Dermis microvascular lymphatic vessel endothelial cell (primary cell): ENCODE measurements around the gene SCTR. TPM values are rescaled to one million over a fixed set of nuclear protein-coding genes. Genes with fewer than 3 reads are reported as not detected.
A peak's percentile ranks its signal among the peaks of the same experiment; 100 is the strongest.

Experiments
- DNase-seq, 2 donors: peaks; one replicate each; pipeline versions ENCODE4 v3.0.0 to v3.0.0-alpha.2; 2010; ENCODE audit warnings: low read depth in 2 of 2
- total RNA-seq: library from RNA; depleted of rRNA; stranded (reverse); fragments of >200 nt; gene quantifications from 2 replicates; pipeline ENCODE4 v1.2.1, GENCODE V29; 2014

SCTR gene
- total RNA-seq, 1 donor from 2014 or later: not detected

DNA sequence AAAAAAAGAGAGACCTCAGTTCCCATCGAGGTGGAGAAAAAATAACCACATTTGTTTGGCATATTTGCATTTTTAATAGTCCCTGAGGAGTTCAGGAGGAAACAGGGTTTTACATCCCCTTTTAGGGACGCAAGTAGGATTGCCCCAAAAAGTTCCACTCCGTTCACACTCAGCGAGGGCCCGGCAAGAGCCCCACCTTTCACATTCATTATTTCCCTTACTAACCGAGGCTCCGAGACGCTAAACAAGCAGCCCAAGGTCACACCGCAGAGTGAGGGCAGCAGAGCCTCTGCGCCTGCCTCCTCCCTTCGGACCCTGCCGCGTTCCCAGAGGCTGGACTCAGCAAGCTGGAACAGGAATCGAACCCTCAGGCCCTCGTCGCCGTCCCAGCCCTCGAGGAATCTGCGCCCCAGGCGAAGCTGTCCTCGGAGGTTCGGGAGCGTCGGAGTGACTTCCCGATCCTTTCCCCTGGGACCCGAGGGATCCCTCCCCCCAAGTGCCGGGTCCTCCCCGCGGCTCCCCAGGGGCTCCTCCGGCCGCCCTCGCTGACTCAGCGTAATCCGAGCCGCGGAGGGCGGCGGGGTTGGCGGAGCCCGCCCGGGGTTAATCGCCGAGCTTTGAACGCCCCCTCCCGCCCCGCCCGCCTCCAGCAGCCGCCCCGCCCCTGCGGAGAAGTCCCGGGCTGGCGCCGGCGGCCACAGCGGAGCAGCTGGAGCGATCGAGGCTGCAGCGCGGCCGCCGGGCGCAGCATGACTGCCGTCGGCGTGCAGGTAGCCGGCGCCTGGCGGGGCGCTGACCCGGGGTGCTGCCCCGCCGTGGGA lies 92.9 kb downstream of the SCTR start, which contains the start of gene TMEM37:
Gene TMEM37, plus strand, starts transcription at position 700 of the 821 bp plus-strand sequence. Its CDS starts 50 bp downstream, at position 750.
- peak in 1 of 2 donors; percentile 65 for DNase-seq

DNA sequence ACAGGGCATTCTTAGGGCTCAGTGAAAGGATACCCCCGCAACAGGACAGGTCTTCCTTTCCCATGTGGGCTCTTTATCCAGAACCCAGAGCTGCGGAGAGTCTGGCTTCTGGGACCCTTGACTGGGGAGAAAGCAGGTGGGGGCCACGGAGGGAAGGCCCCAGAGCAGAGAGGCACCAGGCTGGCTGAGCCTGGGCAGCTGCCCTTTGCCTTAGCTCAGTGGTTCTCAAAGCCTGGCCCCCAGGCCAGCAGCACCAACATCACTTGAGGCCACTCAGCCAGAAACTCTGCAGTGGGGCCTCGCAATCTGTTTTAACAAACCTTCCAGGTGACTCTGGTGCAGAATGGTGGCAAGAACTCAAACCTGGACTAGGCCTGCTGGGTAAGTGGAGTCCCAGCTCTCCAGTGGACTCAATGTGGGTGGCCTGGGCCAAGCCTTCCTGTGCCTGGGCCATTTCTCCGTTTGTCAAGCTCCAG lies 94.2 kb downstream of the SCTR start:
- no peak for DNase-seq

DNA sequence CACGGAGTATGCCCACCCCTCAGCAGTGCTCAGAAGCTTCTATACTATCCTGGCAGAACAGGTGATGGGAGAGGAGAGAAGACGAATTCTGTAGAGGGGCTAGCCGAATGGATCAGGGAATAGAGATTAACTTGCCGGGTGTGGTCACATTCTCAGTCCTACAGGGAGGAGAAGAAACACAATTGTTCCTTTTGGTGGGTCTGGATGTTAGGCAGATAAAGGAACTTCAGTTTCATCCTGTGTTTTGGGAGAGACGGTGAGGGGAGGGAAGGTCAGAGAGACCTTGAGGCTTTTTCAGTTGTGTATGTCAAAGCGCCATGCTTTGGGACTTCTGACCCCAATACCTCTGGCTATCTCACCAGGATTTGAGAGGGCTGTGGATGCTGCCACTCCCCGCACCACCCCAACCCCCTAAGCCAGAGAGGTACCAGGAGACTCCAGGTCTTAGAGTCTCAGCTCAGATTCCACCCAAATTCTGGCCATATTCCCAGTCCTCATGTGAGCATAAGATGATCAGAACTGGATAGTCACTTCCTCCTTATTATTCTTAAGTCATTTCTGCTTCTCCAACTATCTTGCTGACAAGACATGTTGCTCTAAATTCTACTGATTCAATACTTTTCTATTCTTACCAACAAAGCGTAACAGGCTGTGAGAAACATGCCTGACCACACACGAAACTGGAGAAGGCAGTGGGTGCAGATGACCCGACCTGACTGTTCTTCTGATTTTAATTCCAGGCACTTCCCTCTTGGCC lies 94.9 kb downstream of the SCTR start:
- peak in 1 of 2 donors; percentile 10 for DNase-seq

DNA sequence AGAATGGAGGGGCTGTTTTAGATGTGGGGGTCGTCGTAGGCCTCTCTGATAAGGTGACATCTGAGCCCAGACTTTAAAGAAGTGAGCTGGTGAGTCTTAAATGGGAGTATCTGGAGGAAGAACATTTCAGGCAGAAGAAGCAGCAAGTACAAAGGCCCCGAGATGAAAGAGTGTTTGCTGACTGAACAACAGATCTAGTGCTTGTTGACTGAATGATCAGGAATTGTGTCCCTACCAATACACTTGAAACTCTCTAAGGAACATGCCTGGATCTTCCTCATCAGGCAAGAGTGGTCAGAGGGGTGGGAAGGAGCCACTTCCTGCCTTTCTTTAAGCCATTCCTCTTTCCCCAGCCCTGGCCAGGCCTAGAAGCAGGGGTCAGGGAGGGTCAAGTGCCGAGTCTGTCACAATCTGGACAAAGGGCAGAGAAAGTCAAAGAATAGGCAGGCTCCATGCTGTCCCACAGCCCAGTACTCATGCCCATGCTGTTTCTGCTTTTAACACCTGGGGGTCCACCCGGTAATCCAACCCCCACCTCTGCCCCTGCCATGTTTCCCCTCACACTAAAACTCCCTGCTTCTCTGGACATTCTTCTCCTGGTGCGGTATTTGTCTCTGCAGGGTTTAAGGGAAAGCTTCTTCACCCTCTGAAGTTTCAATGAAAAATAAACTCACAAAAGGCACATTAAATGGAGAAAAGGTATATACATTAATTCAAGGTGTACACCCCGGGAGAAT lies 95.6 kb downstream of the SCTR start:
- no peak for DNase-seq

DNA sequence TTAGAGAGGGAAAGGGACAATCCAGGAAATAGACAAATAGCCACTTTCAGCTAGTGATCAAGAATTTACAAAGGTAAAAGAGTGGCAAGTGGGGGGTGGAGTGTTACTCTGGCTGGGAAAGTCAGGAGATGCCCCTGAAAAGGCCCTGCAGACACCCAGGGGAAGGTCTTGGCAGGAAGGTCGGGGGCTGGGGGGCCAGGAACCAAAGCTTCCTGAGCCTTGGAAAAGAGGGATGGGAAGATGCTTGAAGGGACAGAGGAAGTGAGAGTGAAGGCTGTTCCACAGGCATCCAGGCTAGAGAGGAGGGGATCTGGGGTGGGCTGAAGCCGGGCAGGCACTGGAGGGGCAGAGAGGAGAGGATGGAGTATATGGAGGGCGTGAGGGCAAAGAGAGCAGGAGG lies 96.5 kb downstream of the SCTR start:
- no peak for DNase-seq

DNA sequence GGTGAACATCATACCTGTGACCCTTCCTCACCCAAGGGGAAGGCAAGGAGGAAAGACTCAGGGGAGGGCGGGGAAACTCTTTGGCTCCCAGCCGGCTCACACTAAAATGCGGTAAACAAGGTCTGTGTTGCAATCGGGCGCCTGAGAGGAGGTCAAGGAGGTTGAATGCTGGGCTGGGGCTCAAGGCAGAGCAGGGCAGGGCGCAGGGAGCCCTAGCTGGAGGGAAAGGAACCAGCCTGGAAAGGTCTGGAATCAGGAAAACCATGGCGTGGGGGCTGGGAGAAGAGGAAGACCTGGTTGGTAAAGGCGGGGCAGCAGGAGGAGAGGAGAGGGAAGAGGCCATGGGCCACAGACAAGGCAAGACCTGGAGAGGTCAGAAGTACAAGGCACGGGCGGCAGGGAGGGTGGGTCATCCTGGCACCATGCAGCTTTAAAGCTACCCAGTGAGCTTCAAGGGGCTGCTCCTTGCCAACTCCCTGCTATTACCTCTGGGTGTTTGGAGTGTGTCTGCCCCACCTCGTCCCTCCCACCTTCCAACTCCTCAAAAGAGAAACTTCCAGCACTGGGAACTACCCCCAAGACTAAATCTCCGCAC lies 97.4 kb downstream of the SCTR start:
- DNase-seq: no peak

DNA sequence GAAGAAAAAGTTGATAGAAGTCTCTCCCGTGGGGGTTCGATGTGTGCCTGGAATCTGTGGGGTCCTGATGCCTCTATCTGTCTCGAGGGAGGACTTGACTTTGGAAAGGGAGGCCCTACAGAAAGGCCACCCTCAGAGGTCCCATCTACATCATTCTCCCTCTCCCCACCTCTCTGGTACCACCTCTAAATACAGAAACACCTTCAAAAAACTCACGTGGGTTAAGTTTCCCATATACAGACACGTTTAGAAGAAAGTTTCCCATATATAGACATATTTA lies 97.9 kb downstream of the SCTR start:
- no peak for DNase-seq

DNA sequence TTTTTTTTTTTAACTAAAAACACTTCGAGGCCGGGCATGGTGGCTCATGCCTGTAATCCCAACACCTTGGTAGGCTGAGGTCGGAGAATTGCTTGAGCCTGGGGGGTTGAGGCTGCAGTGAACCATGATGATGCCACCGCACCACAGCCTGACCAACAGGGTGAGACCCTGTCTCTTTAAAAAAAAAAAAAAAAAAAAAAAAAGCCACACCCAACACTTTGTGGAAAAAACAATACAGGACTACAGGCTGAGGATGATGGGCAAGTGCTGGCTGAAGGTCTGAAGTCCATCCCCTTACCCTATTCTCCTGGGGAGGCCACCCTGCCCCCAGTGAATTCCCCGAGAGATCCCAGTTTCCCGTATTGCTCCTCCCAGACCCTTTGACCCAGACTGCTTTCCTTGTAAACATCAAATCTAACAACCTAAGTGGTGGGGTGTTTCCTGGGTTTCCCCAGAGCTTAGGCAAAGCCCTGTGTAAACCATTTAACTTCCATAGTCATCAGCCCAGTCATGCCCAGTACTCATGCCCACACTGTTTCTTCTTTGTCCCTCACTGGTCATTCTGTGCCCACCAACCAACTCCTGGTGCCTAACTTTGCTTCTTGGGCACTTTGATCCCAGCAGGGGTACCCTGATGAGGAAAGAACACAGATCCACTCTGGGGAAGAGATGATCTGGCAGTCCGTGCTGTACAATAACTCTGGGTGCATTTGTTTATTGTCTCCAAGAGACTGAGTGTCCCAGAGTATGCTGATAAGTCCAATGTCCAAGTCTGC lies 98.5 kb downstream of the SCTR start:
- no peak for DNase-seq

DNA sequence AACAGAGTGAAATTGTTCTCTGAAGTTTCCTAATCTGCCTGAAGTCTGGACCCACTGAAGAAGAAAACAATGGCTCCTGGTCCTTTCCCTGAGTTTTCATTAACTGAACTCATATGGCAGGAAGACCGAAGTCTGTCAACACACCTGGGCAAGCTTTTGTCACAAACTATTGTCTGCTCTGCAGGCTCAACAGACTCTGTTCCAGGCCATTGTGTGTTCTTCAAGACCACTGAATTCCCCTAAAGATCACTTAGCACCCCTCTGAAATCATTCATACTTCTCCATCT lies 99.2 kb downstream of the SCTR start:
- DNase-seq: no peak

DNA sequence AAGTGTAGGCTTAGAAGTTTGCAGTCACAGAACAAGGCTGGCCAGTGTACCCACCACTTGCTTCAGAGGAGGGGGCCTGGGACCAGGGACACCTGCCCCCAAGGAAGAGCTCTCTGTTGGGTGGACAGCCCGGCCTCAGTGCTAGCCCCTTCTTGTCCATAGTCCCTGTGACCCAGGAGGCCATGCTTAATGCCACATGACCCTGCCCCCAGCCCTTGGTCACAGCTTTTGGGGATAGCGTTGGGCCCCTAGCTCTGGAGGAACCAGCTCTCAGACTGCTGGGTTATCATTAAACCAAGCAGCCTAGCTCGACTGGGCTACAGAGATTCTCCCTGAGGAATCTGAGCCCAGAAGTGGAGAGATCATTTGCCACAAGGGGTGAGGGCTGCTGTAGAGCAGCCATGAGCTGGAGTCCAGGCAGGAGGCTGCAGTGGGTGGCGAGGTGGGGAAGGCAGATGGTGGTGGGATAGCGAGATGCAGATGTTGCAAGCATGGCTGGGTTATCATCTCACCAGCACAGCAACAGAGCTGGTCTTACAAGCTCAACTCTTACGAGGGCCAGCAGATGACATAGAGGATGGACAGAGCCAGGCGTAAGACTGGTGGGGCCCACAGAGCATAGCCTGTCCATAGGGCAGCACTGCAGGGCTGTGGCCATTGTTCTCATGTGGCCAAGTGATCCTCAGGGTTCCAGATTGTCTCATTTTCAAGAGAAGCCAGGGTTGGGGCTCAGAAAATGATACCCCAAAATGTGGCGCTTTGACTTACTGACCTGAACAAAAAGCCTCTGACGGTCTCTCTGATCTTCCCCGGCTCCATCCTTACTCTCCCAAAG lies 99.8 kb downstream of the SCTR start:
- no peak for DNase-seq

DNA sequence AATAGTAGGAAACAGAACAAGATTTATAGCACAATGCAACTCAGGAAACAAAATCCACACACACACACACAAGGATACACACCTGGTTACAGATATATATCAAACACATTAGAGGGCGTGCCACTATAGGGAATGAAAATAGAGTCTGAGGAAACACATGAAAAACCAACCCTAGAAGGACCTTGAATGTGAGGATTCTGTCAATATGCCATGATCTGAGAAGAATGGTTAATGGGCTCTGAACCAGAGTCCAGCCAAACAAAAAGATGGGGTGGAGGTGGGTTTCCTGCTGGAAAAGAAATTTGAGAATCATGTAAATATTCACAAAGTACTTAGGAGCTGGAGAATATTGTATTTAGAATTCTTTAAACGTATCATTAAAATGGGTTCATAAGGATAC lies 100.5 kb downstream of the SCTR start:
- peak in 1 of 2 donors; percentile 6 for DNase-seq

DNA sequence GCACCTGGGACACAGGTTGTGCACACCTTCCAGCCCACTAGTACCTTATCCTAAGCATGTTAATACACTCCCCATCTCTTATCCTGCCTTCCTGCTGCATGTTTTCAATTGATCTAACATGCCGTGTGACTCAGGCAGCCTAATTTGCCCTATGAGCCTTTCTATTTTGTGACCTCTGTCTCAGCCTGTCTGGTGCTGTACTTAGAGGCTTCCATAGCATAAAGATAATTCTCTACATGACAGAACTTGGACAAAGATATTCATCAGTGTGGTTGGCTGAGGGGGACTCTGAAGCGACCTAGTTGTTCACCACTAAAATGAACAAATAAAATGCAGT lies 101.2 kb downstream of the SCTR start:
- no peak for DNase-seq

DNA sequence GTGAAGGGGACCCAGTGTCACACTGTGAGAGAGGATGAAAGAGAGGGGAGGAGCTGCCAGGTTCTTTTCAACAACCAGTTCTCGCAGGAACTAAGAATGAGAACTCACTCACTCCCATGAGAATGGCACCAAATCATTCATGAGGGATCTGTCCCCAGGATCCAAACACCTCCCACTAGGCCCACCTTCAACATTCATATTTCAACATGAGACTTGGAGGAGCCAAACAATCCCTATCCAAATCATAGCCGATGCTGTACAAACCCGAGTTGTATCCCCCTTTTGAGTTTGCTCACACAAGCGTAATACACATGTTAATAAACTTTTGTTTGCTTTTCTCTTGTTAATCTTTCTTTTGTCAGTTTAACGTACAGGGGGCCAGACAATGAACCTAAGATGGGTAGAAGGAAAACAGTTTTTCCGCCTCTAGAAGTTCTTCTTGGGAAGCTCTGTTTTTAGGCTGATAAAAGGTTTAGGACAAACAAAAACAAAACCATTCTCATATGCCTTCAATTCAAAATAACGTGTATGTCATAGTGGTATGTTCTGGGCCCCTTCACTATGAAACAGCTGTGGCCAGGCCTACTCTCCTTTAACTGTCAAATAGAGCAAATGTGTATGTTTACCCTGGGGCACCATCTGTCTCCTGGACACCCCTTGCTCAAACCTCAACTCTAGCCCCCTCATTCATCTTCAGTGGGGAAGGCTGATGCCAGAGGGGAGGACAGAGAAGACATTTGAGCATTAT lies 101.7 kb downstream of the SCTR start:
- DNase-seq: no peak

DNA sequence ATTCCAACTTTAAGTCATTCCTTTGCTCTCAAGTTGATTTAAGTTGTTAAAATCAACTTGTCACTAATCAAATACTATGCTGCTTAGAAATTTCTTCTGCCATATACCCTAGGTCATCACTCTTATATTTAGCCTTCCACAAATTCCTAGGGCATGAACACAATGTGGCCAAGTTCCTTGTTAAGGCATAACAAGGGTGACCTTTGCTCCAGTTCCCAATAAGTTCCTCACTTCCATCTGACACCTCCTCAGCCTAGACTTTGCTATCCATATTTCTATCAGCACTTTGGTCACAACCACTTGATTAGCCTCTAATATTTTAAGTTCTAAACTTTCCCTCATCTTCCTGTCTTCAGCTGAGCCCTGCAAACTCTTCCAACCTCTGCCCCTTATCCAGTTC lies 102.5 kb downstream of the SCTR start:
- no peak for DNase-seq

DNA sequence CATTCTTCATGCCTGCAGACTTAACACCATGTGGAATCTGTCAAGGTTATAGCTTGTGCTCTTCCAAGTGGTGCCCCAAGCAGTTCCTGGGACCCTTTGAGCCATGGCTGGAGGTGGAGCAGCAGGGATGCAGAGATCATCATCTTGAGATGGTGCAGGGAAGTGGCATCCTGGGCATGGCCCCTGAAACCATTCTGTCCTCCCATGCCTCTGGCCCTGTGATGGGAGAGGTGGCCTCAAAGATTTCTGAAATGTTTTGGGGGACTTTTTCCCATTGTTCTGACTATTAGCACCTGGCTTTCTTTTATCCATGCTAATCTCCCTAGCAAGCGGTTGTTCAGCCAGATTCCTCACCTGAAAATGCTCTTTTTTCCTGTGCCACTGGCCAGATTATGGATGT lies 103.0 kb downstream of the SCTR start:
- no peak for DNase-seq

DNA sequence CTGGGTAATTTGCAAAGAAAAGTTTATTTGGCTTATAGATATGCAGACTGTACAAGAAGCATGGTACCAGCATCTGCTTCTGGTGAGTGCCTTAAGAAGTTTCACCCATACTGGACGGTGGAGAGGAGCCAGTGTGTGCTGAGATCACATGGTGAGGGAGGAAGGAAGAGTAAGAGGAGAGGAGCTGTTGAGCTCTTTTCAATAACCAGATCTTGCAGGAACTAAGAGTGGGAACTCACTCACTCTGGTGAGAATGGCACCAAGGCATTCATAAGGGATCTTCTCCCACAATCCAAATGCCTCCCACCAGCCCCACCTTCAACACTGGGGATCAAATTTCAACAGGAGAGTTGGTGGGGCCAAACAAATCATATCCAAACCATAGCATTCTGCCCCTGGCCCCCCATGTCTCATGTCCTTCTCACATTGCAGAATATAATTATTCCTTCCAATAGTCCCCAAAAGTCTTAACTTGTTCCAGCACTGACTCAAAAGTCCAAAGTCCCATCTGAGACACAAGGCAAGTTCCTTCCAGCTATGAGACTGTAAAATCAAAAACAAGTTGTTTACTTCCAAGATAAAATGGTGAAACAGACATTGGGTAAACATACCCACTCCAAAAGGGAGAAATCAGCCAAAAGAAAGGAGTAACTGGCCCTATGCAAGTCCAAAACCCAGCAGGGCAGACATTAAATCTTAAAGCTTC lies 104.3 kb downstream of the SCTR start:
- no peak for DNase-seq

DNA sequence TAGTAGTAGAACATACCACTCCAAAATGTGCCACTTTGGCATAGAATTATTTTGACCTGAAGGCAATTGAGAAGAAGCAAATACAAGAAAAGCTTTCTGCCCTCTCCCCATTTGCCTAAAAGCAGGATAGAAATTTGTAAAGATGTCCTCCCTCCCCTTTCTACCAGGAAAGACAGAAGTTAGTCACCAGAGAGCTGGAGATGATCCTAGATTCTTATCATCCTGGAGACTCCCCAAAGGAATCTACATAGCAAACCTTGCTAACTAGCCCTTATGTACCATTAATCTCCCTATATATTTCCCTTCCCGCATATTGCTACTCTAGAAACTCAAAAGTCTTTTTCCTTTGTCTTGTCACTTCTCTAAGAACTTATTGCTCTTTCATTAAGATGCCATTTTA lies 105.2 kb downstream of the SCTR start:
- no peak for DNase-seq

DNA sequence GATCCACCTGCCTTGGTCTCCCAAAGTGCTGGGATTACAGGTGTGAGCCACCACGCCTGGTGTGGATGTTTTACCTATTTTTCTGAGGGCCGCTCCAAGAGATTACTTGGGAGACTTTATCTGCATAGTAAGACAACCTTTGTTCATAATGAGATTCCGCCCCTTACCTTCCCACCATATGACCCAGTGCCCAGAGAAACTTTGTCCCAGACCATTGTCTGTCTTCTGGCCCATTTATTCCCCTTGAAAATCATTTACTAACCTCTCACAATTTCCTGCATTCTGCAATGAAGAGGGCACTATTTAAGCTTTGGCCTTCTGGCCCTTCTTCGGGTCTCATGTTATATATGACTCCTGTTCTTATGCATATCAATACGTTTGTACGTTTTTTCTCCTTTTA lies 106.4 kb downstream of the SCTR start:
- no peak for DNase-seq

DNA sequence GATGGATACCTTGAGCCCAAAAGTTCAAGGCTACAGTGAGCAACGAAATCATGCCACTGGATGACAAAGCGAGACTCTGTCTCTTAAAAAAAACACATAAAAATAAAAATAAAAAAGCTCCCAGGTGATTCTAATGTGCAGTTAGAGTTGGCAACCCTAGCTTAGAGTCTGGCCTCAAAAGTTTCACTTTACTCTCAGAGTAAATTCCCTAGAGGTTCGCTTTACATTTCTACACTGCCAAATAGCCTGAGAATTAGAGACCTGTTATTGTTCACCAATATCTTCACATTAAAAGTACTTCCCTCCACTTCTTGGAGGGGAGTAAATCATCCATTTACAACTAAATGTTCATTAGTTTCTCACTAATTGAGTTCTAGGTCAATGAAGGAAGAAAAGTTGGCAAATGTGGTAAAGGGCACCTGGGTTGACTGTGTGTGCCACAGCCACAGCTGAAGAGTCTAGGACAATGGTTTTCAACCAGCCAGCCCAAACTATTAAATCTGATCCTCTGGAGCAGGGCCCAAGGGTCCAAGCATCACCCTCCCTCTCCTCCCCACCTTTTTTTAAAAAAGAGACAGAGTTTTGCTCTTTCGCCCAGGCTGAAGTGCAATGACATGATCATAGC lies 107.9 kb downstream of the SCTR start:
- no peak for DNase-seq
